H1 (cell line): ENCODE results near the gene RTN4RL1. TPM values are rescaled to one million over a fixed set of nuclear protein-coding genes. Genes with fewer than 3 reads are reported as not detected.
A peak's percentile ranks its signal among the peaks of the same experiment; 100 is the strongest.

ENCODE experiments used
- CTCF ChIA-PET: fragments of 300-600 bp; sonication (Branson Sonifier 250); formaldehyde crosslinking; loops from one replicate; lab custom pipeline; 2021; ENCODE audit not compliant: partially characterized antibody; lab: Charles Lee
- POLR2A ChIA-PET: fragments of 300-600 bp; sonication (Branson Sonifier 250); formaldehyde crosslinking; loops from one replicate; lab custom pipeline; 2021; ENCODE audit warnings: inconsistent platforms; ENCODE audit not compliant: partially characterized antibody; lab: Charles Lee
- DNase-seq, 2 experiments: peaks; one replicate each; pipeline versions ENCODE4 v3.0.0 to v3.0.0-alpha.2; 2010 to 2022; ENCODE audit warnings: low spot score in 2 of 2, low read depth in 1 of 2, mixed read lengths in 1 of 2
- FAIRE-seq: peaks from 2 replicates; lab custom pipeline; 2011; peaks lifted over from hg19 to GRCh38; lab: Jason Lieb, UNC
- H2AFZ ChIP-seq: 2 replicates; pipeline ENCODE4 v1.8.1; 2012; ENCODE audit warnings: low read length, inconsistent platforms
- H2AK5ac ChIP-seq: 2 replicates; pipeline ENCODE4 v1.6.1; 2013; ENCODE audit warnings: low read depth, low read length
- H2BK120ac ChIP-seq: replicated peaks from 2 replicates; pipeline ENCODE3; 2013; ENCODE audit warnings: low read depth, low read length, inconsistent platforms
- H2BK12ac ChIP-seq: 2 replicates; pipeline ENCODE4 v1.6.1; 2013; ENCODE audit warnings: low read depth, low read length
- H2BK15ac ChIP-seq: 2 replicates; pipeline ENCODE4 v1.6.1; 2013; ENCODE audit warnings: low read length
- H2BK20ac ChIP-seq: 2 replicates; pipeline ENCODE4 v1.6.1; 2013; ENCODE audit warnings: low read length
- H2BK5ac ChIP-seq: 2 replicates; pipeline ENCODE4 v1.6.1; 2013; ENCODE audit warnings: low read depth, low read length
- H3K14ac ChIP-seq: 2 replicates; pipeline ENCODE4 v1.6.1; 2013; ENCODE audit warnings: inconsistent platforms; ENCODE audit not compliant: insufficient read length
- H3K18ac ChIP-seq: 2 replicates; pipeline ENCODE4 v1.6.1; 2013; ENCODE audit warnings: low read length; ENCODE audit errors: extremely low read depth
- H3K23ac ChIP-seq: 2 replicates; pipeline ENCODE4 v1.6.1; 2013; ENCODE audit warnings: inconsistent platforms; ENCODE audit not compliant: insufficient read length
- H3K23me2 ChIP-seq: 2 replicates; pipeline ENCODE4 v1.6.1; 2013; ENCODE audit warnings: low read depth, low read length
- H3K27ac ChIP-seq: 2 replicates; pipeline ENCODE4 v1.6.1; 2011; ENCODE audit warnings: low read depth, low read length, inconsistent platforms
- H3K27me3 ChIP-seq, 4 experiments: replicated peaks in 1 of 4; 1 replicate in 1 of 4; 2 replicates in 3 of 4; pipeline versions ENCODE4 v1.6.1 to v1.8.1; 2011 to 2013; ENCODE audit warnings: low read length in 3 of 4, mild to moderate bottlenecking in 3 of 4, inconsistent platforms in 2 of 4, mixed read lengths in 2 of 4, moderate library complexity in 1 of 4; ENCODE audit not compliant: control insufficient read depth in 3 of 4, insufficient read depth in 3 of 4; ENCODE audit errors: extremely low read depth in 1 of 4
- H3K36me3 ChIP-seq, 4 experiments: 2 replicates each; pipeline versions ENCODE4 v1.6.1 to v1.8.1; 2011 to 2013; ENCODE audit warnings: mild to moderate bottlenecking in 4 of 4, low read length in 3 of 4, moderate library complexity in 2 of 4, control low read depth in 1 of 4, inconsistent platforms in 1 of 4; ENCODE audit not compliant: insufficient read depth in 4 of 4, control insufficient read depth in 2 of 4
- H3K4ac ChIP-seq: replicated peaks from 2 replicates; pipeline ENCODE3; 2013; ENCODE audit warnings: low read length, low read depth, mixed read lengths, inconsistent platforms; ENCODE audit not compliant: insufficient read length
- H3K4me1 ChIP-seq, 4 experiments: replicated peaks in 1 of 4; 1 replicate in 1 of 4; 2 replicates in 3 of 4; pipeline versions ENCODE4 v1.6.1 to v1.8.1; 2011 to 2013; ENCODE audit warnings: low read length in 3 of 4, inconsistent platforms in 2 of 4, mixed read lengths in 1 of 4; ENCODE audit not compliant: insufficient read depth in 4 of 4, control insufficient read depth in 3 of 4
- H3K4me2 ChIP-seq, 2 experiments: 2 replicates each; pipeline versions ENCODE4 v1.6.1 to v1.8.1; 2011 to 2013; ENCODE audit warnings: low read depth in 2 of 2, low read length in 2 of 2, control low read depth in 1 of 2, inconsistent platforms in 1 of 2, mild to moderate bottlenecking in 1 of 2; ENCODE audit not compliant: insufficient read depth in 1 of 2
- H3K4me3 ChIP-seq, 4 experiments: fragments of 200-600, 300-600 bp in 1 of 4; sonication (generic), shearing (Covaris generic), sonication (Bioruptor Twin) in 1 of 4; 2 replicates each; pipeline versions ENCODE4 v1.5.1 to v1.8.1; 2011 to 2016; ENCODE audit warnings: low read length in 4 of 4, low read depth in 3 of 4, control low read depth in 2 of 4, inconsistent platforms in 2 of 4, mild to moderate bottlenecking in 2 of 4, mixed read lengths in 1 of 4, moderate library complexity in 1 of 4; ENCODE audit not compliant: insufficient read depth in 2 of 4; ENCODE audit errors: extremely low read depth in 1 of 4
- H3K56ac ChIP-seq: replicated peaks from 2 replicates; pipeline ENCODE3; 2013; ENCODE audit warnings: low read depth, mild to moderate bottlenecking, mixed read lengths, low read length, inconsistent platforms; ENCODE audit not compliant: insufficient read length
- H3K79me1 ChIP-seq: 2 replicates; pipeline ENCODE4 v1.6.1; 2013; ENCODE audit warnings: low read depth, low read length, control low read depth
- H3K79me2 ChIP-seq, 2 experiments: 2 replicates each; pipeline versions ENCODE4 v1.6.1 to v1.8.1; 2012 to 2013; ENCODE audit warnings: low read length in 2 of 2, mild to moderate bottlenecking in 2 of 2, inconsistent platforms in 1 of 2; ENCODE audit not compliant: insufficient read depth in 2 of 2, control insufficient read depth in 1 of 2
- H3K9ac ChIP-seq, 4 experiments: replicated peaks in 1 of 4; 1 replicate in 1 of 4; 2 replicates in 3 of 4; pipeline versions ENCODE4 v1.6.1 to v1.8.1; 2011 to 2013; ENCODE audit warnings: low read depth in 3 of 4, low read length in 3 of 4, control low read depth in 2 of 4, mild to moderate bottlenecking in 2 of 4, moderate library complexity in 2 of 4, inconsistent platforms in 1 of 4; ENCODE audit errors: extremely low read depth in 1 of 4
- H3K9me3 ChIP-seq, 2 experiments: 2 replicates each; pipeline versions ENCODE4 v1.6.1 to v1.8.1; 2012 to 2013; ENCODE audit warnings: mild to moderate bottlenecking in 2 of 2, moderate library complexity in 2 of 2, control low read depth in 1 of 2, inconsistent platforms in 1 of 2, low read depth in 1 of 2, low read length in 1 of 2, mixed read lengths in 1 of 2; ENCODE audit not compliant: insufficient read depth in 2 of 2
- H4K20me1 ChIP-seq, 2 experiments: replicated peaks in 1 of 2; 2 replicates each; pipeline versions ENCODE3 to v1.8.1; 2011 to 2013; ENCODE audit warnings: inconsistent platforms in 2 of 2, low read length in 2 of 2, mild to moderate bottlenecking in 1 of 2; ENCODE audit not compliant: insufficient read depth in 2 of 2, control insufficient read depth in 1 of 2
- H4K5ac ChIP-seq: 2 replicates; pipeline ENCODE4 v1.6.1; 2013; ENCODE audit warnings: low read length, low read depth, mixed read lengths, inconsistent platforms; ENCODE audit not compliant: insufficient read length
- H4K8ac ChIP-seq: 2 replicates; pipeline ENCODE4 v1.8.0; 2013; ENCODE audit warnings: mild to moderate bottlenecking, moderate library complexity, low read length, inconsistent platforms; ENCODE audit not compliant: insufficient read depth; ENCODE audit errors: extremely low read depth
- H4K91ac ChIP-seq: replicated peaks from 2 replicates; pipeline ENCODE3; 2013; ENCODE audit warnings: low read length, mixed read lengths, inconsistent platforms; ENCODE audit not compliant: insufficient read length
- ATF2 ChIP-seq: IDR thresholded peaks from 2 replicates; pipeline ENCODE4 v1.6.1; 2012; ENCODE audit warnings: low read length, inconsistent platforms
- BACH1 ChIP-seq: IDR thresholded peaks from 2 replicates; pipeline ENCODE4 v1.6.1; 2012; ENCODE audit warnings: low read length, improper control_type of control experiment
- CHD2 ChIP-seq: IDR thresholded peaks from 2 replicates; pipeline ENCODE4 v1.6.1; 2012; ENCODE audit warnings: low read length, improper control_type of control experiment
- JUND ChIP-seq: IDR thresholded peaks from 2 replicates; pipeline ENCODE4 v1.6.1; 2011; ENCODE audit warnings: mild to moderate bottlenecking, improper control_type of control experiment, low read length
- NANOG ChIP-seq: IDR thresholded peaks from 2 replicates; pipeline ENCODE4 v1.6.1; 2011; ENCODE audit warnings: low read length, low read depth, mild to moderate bottlenecking, inconsistent platforms; ENCODE audit not compliant: insufficient read depth, poor library complexity, severe bottlenecking
- POLR2AphosphoS5 ChIP-seq: IDR thresholded peaks from 2 replicates; pipeline ENCODE4 v1.6.1; 2011; ENCODE audit warnings: low read depth, low read length
- SIN3A ChIP-seq, 2 experiments: IDR thresholded peaks in 1 of 2; conservative IDR thresholded peaks in 1 of 2; 2 replicates each; pipeline ENCODE4 v1.6.1; 2011 to 2012; ENCODE audit warnings: low read length in 2 of 2, improper control_type of control experiment in 1 of 2, low read depth in 1 of 2, mild to moderate bottlenecking in 1 of 2
- SP2 ChIP-seq: IDR thresholded peaks from 2 replicates; pipeline ENCODE4 v1.6.1; 2012; ENCODE audit warnings: mild to moderate bottlenecking, low read length, inconsistent platforms
- SP4 ChIP-seq: IDR thresholded peaks from 2 replicates; pipeline ENCODE4 v1.6.1; 2012; ENCODE audit warnings: low read length, inconsistent platforms
- WGBS, 2 experiments: shearing (Covaris generic) in 1 of 2; methylation state at CpG; one replicate each; pipeline versions ENCODE4 v1.1.6 to v1.1.7; 2013 to 2015; ENCODE audit warnings: low lambda C conversion rate in 2 of 2, mixed read lengths in 2 of 2, inconsistent platforms in 1 of 2, low coverage in 1 of 2, missing lambda C conversion rate in 1 of 2; ENCODE audit not compliant: insufficient replicate concordance in 2 of 2, insufficient coverage in 1 of 2, insufficient read length in 1 of 2; ENCODE audit errors: extremely low coverage in 1 of 2, missing lambda C conversion rate in 1 of 2; 5-methylcytosine and 5-hydroxymethylcytosine counted together
- polyA plus RNA-seq, 7 experiments: library from polyadenylated mRNA; depleted of rRNA in 3 of 7; stranded (reverse) in 5 of 7; unstranded in 2 of 7; fragments of >200 nt in 5 of 7; fragments of 200-250 nt in 2 of 7; gene quantifications; 1 replicate in 5 of 7; 2 replicates in 1 of 7; 4 replicates in 1 of 7; pipeline versions ENCODE4 v1.2.1 to v1.2.3, GENCODE V29; 2011 to 2013; ENCODE audit warnings: missing spikeins in 2 of 7, mixed read lengths in 2 of 7
- total RNA-seq: library from RNA; stranded (reverse); fragmentation: NEBNext Ultra II Directional; extraction: Animal tissue kit (Norgen Biotek cat#: 25700); gene quantifications from 2 replicates; pipeline ENCODE4 v1.2.1, GENCODE V29; 2021

The RTN4RL1 gene
- total and polyA plus RNA-seq, 2 of the 8 experiments (the other 6 are each of a cell fraction or from before 2014, with no cell fraction given): 0.09 TPM; not detected in 1

GRCh38 chr17:2062571-2063183, 37.5 kb upstream of the RTN4RL1 start:
- 51% methylated on average over 10 of the region's 11 CpGs; no CpG with 5 or more reads in 1 of the 2 experiments for WGBS, 2 experiments
- Histone ChIP-seq H4K91ac (no peak overlapping the region), H3K18ac (no peak overlapping the region), H4K5ac (no peak overlapping the region), H2AFZ (no peak overlapping the region), H3K9ac (no peak overlapping the region), H3K36me3 (peaks cover 0 to 8% (median 2%) of the 10 kb centered on the region in 4 experiments; a peak in 2 of 8 replicates), H3K27me3 (peaks cover 13 to 36% (median 30%) of the 10 kb centered on the region in 4 experiments), H2AK5ac (no peak overlapping the region), H3K4me2 (peak overlapping the region; percentile 7 to 18; a peak in 2 of 4 replicates), H2BK20ac (0 out of 2 replicates have a peak overlapping the region, but pooled peaks have one; percentile 43), H4K8ac (no peak overlapping the region), H4K20me1 (peaks cover 11 to 13% of the 10 kb centered on the region in 2 experiments), H3K79me2 (no peaks in the 10 kb centered on the region), H3K4me1 (peaks cover 0 to 16% (median 10%) of the 10 kb centered on the region in 4 experiments; a peak in 6 of 7 replicates), H3K23ac (no peak overlapping the region), H2BK12ac (0 out of 2 replicates have a peak overlapping the region, but pooled peaks have one; percentile 68), H2BK5ac (peak overlapping the region; percentile 71; the same call in 1 of the 2 replicates), H3K27ac (no peak overlapping the region), H3K23me2 (no peaks in the 10 kb centered on the region), H2BK15ac (no peak overlapping the region), H2BK120ac (no peak overlapping the region), H3K14ac (no peak overlapping the region), H3K79me1 (no peaks in the 10 kb centered on the region), H3K4me3 (no peak overlapping the region), H3K9me3 (peaks cover 0 to 6% of the 10 kb centered on the region in 2 experiments; a peak in 1 of 4 replicates), H3K4ac (no peak overlapping the region), H3K56ac (no peak overlapping the region)
- CTCF ChIA-PET: interaction anchor here (0.8 to 7.6 kb wide), 6 partner anchors 8 to 190 kb away, joined by 3 to 58 read pairs (median 8); partner anchors contain the start of gene HIC1
- DNase-seq (no peak), FAIRE-seq (no peak)
- POLR2A ChIA-PET: no interaction called here
- TF ChIP-seq SIN3A (conservative IDR thresholded peaks at IDR 0.05 in 1 of 2, IDR thresholded peaks at IDR 0.05 in 1 of 2; ENCODE audit: low read depth in 1 of 2, low read length in 2 of 2): no peak
- TF ChIP-seq BACH1: no peak
- no peak for TF ChIP-seq JUND
- TF ChIP-seq ATF2: no peak
- no peak for TF ChIP-seq CHD2
- no peak for TF ChIP-seq POLR2AphosphoS5
- TF ChIP-seq NANOG: no peak
- TF ChIP-seq SP2: no peak
- no peak for TF ChIP-seq SP4
